ENCODE results near the gene HERC3.

- TF ChIP-seq CTCF (IDR thresholded peaks at IDR 0.05) (no peak), POLR2A (IDR thresholded peaks at IDR 0.05) (no peak)
Observed at GRCh38 chr4:88738180-88738579, 145.9 kb downstream of the HERC3 start.
